HG02763 (cell line): ENCODE measurements around the gene FOXI1.
"Not testable (repeated sequence)": the region's sequence is repeated elsewhere in the genome, so short reads cannot be mapped to it uniquely, and the experiment has no call there.

ENCODE experiments used
- ATAC-seq: cut with Tn5 transposase; IDR thresholded peaks from one replicate; pipeline ENCODE4 v1.9.1; 2021; ENCODE audit warnings: mild to moderate bottlenecking, moderate library complexity; ENCODE audit not compliant: unreplicated experiment

Gene FOXI1

DNA sequence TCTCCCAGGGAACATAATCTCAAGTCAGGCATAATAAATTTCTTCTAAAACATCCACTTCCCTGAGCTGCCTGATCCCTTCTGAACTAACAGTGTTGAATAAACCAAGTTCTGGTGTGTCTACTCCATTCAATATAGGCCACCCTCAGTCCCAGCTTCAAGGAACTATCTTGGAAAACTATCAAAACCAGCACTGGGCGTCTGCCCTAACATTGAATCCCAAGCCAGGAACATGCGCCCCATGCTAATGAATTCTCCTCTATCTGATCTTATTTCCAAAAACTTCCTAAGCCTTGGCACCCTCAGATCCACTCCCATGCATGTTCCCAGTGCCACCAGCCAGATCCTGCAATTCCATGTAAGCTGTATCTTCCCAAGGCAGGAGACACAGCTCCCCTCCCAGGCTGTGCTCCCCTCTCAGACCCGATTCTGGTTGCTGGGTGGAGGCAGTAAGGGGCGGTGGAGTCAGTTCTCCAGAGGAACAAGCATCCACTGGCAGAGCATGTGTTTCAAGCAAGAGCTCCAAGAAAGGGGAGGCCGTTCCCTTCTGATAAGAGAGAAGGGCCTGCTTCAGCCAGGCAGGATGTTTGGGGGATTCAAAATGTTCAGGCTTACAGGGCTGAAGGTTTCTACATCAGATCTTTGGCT lies 13.1 kb upstream of the FOXI1 start:
- no peak for ATAC-seq

DNA sequence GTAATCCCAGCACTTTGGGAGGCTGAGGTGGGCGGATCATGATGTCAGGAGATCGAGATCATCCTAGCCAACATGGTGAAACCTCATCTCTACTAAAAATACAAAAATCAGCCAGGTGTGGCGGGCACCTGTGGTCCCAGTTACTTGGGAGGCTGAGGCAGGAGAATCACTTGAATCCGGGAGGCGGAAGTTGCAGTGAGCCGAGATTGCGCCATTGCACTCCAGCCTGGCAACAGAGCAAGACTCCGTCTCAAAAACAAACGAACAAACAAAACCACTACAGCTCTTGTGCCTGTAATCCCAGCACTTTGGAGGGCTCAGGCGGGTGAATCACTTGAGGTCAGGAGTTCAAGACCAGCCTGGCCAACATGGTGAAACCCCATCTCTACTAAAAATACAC lies 11.4 kb upstream of the FOXI1 start:
- ATAC-seq: not testable (repeated sequence)

DNA sequence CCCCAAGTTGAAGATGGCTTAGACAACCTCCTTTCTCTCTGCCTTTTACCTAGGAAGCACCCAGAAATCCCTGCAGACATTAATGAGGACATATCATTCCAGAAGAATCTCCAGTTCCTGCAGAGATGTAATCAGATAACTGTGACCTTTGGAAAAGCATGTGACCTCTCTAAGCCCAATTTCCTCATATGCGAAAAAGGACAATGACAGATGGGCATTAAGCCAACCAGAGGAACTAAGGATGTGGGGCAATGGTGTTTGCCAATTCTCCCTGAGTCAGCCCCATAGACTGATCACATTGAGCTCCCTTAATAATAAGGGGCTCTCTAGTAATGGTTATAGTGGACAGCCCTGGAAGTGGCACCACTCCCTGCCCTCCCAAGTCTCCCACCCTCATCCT lies 10.1 kb upstream of the FOXI1 start:
- no peak for ATAC-seq

DNA sequence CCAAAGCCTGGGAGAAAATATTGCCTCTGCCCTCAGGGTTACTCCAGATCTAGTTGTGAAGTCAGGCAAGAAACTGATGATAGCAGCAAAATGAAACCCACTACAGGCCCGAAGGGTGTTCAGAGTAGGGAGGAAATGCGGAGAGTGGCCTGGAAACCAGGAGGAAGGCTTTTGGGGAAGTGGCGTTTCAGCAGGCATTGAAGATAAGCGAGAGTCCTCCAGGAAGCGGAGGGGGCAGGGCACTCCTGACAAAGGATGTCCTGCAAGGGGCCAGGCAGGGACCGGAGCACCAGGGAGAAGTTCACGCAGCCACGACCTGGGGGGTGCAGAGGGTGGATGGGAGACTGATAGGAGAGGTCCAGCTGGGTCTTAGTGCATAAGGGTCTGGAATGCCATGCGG lies 7.8 kb upstream of the FOXI1 start:
- ATAC-seq: no peak

DNA sequence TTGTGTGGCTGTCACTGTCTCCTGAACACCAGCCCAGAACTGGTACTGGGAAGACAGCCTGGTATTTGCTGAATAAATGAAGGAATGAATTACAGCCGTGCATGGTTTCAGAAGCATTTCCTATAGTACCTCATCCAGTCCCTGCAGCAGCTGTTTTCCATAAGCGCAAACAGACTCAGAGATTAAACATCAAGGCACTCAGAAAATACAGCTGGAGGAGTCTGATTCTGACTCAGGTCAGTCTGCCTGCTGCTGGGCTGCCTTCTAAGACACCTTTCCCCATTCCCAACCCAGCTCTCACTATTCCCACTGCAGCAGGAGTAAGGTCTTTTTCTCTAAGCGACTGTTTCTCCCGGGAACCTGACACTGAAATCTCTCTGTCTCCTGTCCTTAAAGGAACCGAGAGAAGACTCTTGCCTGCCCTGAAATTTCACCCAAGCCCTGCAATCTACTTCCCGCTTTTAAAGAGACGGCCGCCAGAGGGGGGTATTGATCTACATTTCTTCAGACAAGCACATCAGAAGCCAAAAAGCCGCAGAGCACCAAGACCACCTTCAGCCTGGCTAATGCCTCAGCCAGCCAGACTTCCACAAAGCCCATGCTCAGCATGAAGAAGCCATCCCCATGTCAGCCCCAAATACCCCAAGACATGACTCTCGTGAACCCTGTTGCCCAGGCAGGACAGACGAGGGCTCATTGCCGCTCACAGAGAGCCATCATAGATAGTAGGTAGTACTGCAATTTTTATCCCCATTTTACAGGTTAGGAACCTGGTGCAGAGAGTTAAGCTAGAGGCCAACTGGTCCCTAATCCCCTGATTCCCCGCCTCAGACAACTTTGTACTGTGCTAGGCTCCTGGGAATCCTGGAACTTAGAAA lies 5.4 kb upstream of the FOXI1 start:
- no peak for ATAC-seq

DNA sequence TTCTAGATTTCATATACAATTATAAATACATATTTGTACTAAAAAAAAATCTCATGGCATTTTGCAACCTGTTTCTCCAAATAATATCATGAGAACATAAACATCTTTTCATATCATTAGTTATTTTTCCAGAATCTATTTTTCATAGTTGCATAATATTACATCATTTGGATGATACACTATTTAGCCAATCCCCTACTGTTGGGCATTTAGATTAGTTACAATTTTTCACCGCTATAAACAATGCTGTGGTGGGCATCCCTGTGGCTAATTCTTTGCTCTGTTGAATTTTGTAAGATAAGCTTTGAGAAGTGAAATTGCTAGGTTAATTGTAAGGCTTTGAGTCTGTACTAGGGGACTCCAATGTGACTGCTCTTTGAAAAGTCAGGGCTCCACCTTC lies 2.2 kb upstream of the FOXI1 start:
- ATAC-seq: no peak

DNA sequence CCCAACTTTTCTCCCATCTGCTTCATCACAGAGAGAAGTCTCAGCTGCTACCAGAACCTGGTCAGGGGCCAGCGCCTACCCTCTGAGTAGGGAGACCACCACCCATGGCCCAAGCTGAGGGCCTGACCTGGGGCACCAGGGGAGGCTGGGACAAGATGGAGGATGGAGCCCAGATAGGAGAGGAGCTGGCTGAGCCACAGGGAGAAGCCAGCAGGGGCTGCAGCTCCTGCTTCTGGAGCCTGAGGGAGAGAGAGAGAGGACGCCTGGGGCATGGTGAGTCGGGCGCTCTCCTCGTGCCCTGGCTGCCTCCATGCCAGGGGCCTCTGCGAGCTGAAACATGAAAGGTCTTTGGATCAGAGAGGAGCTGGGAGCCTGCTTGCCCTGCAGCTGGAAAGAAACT lies 1.4 kb upstream of the FOXI1 start:
- ATAC-seq: no peak

DNA sequence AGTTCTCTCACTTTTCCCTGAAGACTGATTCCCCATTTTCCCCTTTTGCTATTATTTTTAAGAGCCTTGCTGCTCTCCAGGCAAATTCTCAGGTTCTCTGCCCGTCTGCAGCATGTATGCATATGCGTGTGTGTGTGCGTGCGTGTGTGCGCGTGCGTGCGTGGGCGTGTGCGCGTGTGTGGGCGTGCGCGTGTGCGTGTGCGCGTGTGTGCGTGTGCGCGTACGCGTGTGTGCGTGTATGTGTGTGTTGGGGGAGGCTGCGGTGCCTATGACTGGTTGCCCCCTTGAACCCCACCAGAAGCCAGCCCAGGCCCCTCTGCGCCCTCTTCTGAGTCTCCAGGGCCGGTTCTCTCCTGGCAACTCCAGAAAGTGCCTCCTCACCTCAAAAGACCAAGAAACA lies 987 bp upstream of the FOXI1 start:
- ATAC-seq: no peak

DNA sequence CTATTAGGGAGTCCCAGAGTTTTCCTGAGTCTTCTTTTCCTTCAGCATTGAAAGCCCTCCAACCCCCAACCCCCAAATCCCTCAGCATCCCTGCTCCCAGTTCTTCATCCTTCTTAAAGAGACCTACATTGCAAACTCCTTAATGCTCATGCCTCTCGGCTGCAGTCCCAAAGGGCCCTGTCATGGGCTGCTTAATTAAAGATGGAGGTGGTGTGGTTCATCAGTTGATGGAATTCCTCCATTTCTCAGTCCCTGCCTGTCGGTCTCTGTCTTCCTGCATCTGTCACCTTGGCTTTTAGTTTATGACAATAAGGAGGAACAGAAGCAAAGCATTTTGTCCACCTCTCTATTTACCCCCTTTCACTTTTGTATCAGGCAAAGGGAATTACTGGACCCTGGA lies 2.0 kb downstream of the FOXI1 start:
- ATAC-seq: no peak

DNA sequence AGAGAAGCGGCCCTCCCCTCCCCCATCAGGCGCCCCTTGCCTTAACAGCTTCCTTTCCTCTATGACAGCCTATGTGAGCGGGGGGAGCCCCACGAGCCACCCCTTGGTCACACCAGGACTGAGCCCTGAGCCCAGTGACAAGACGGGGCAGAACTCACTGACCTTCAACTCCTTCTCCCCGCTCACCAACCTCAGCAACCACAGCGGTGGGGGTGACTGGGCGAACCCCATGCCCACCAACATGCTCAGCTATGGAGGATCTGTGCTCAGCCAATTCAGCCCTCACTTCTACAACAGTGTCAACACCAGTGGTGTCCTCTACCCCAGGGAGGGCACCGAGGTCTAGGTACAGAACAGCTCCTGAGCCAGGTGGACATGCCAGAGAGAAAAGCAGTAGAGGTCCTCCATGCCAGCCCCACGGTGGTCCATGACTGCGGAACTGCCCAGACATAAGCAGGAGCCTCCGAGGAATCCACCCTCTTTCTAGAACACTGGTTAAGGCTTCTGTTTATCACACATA lies 2.6 kb downstream of the FOXI1 start:
- no peak for ATAC-seq

DNA sequence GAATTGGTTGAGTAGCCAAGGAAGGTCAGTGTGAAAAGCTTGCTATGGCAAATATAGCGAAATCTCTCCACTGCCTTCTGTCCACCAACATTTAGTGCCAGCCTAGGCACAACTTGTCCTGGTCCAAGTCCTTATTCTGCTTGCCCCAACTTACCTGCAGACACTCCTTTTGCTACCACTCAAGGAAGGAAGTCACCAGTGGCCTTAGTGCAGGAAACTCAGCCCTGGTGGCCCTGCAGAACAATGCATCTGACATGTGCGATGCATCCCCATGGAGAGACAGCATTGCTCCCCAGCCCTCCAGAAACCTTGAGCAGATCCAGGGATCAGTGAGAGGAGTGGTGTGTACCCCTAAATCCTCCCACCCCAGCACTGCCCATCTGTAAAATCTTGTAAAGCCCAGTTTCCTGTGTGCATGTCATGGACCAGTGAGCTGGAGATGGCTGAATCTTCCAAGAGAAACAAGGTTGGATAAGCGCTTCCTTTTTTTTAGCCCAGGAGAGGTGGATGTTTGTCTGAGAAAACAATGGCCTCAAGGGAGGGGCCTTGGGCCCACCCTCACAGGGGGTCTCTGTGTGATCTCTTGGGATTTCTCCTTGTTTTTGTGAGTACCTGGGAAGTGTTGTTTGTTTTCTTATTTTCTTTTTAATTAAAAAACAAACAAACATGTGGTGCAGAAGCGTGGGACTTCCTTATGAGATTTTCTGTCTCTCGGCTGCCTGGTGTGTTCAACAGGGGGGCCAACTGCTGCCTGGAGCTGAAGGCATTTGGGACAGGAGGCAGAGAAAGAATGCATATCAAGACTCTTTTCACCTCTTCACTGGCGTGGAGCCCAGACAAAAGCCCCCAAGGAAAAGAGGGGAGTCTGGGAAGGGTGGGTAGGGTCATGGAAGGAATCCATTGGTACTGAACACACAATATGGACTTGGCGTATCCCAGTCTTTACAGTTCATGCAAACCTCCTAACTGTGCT lies 3.6 kb downstream of the FOXI1 start:
- ATAC-seq: no peak

DNA sequence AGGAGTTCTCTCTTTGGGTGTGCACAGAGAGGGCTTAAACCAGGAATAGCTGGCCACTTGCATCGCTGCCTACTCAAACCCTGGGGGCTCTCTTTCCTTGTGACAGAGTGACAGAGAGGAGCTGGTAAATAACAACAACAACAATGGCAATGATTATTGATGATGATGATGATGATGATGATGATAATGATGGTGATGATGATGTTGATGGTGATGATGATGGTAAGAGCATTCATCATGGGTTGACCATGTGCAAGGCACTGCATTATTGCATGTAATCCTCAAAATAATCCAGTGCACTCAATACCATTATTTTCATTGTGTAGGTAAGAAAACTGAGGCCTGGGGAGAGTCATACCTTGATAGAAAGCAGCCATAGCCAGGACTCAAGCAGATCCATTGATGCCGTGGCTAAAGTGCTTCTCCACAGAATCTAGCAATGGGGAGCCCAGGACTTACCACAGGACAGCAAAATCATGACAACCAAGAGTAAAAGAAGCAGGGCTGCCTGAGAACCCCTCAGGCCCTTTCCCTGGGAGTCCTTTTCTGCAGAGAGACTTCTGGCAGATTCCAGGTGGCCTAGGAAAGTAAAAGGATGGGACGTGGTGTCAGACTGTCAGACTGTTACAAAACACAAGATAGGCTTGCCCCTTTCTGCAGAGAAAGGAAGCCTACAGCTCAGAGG lies 4.8 kb downstream of the FOXI1 start:
- ATAC-seq: no peak

DNA sequence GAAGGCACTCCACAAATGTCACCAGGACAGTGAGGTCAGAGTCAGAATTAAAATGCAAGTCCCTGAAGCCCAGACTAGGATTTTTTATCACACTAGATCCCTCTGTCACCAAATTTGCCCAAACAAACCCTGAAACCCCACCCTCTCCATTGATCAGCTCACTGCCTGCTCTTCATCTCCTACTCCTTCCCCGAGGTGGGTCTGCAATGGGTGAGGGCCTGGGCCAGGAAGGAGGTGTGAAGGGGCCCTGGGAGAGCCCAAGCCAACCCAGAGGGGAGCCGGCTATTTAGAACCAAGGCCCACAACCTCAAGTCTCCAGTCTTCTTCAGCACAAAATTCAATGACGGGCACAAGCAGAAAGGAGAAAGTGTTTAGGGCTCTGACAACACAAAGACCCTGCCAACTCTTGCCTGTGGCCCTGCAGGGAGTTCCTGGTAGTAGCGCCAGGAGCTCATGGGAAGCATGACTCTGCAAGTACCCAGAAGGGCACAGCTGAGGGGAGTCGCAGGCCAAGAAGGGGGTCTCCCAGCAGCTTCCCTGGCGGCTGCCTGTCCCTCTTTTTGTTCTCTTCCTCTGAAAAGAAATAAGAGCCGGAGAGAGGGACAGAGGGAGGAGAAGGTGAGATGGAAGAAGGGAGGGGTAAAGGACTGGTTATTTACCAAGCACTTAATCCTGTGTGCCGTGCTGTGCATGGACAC lies 5.5 kb downstream of the FOXI1 start:
- ATAC-seq: no peak

DNA sequence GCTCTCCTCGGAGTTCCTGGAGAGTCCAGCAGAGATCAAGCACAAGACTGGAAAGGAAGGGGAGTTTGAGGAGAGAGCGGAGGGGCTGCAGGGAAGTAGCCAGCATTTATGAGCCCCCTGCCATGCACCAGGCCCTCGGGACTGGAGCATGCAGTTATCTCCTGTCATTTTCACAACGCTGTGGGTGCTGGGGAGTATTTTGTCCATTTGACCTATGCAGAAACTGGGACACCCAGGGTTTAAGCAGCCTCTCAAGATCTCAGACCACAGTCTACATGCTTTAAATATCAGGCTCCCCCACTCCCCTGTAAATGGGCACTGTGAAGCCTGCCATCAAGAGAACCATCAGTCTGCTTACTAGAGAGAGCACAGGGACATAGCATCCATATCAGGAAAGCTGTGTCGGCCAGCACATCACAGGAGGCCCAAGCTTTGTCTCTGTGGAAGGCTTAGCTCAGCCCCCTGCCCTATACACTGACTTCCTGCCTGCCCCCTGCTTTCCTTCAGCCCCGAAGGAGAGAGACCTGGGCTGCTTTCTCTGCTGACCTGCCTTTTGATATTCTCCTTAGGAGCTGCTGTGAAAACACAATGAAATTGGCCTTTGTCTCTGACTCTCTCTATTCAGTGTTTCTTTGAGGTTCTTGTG lies 7.3 kb downstream of the FOXI1 start:
- ATAC-seq: no peak

DNA sequence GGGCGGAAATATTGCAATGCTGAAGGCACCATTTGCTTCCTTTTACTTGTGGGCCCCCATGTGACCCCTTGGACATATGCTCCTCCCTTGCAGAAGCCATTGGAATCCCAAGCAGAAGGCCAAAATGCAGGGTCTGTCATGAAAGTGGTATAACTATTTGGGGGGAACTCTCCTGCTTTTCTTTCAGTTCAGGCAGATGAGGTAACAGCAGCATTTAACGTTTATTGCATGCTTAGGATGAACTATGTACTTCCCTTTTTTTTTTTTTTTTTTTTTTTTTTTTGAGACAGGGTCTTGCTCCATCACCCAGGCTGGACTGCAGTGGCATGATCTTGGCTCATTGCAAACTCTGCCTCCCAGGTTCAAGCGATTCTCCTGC lies 7.8 kb downstream of the FOXI1 start:
- ATAC-seq: no peak

DNA sequence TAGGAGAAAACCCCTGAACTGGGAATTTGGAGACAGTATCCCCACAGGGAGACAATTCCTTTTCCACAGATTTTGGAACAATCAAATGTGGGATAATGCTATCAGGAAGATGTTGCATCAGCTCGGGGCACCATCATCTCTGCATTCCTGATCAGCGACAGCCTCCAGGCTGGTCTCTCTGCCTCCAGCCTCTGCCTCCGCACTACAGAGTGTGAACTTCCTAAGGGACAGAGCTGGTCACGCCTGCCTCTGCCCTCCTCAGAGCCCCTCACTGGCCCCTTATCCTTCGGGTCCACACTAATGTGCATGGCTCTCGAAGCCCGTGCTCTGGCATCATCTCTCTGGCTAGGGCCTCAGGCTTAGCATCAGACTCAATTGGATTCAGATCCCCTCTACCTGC lies 8.6 kb downstream of the FOXI1 start:
- ATAC-seq: no peak

DNA sequence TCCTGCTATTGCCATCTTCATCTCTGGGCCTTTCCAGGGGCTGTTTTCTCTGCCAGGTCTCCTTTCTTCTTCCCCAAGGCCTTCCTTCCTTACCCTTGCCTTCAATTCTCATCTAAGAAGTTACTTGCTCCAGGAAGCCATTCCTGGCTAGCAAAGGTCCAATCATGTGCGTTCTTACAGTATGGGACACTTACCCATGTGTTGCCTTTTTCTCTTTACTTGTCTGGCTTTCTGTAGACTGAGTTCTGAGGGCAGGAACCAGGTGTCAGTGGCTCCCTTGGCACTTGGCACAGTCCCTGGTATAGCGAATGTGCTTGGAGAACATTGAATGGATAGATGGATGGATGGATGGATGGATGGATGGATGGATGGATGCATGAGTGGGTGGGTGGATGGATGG lies 10.2 kb downstream of the FOXI1 start:
- ATAC-seq: no peak

DNA sequence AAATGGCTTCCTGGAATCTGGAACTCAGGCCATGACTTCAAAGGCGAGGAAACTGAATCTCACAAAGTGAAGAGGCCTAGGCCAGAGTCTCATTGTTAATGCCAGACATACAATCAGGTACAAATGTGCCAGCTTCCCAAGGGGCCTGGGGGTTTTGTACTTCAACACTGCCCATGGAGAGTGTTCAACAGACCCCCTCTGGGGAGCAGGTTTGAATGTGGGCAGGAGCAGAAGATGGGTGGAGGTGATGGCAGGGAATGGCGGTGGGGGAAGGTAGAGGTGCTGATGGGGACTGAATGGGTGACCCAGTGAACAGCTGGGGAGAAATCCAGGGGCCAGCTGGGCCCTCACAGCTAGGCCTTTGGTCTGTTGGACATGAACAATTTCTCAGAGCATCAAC lies 12.0 kb downstream of the FOXI1 start:
- ATAC-seq: no peak

DNA sequence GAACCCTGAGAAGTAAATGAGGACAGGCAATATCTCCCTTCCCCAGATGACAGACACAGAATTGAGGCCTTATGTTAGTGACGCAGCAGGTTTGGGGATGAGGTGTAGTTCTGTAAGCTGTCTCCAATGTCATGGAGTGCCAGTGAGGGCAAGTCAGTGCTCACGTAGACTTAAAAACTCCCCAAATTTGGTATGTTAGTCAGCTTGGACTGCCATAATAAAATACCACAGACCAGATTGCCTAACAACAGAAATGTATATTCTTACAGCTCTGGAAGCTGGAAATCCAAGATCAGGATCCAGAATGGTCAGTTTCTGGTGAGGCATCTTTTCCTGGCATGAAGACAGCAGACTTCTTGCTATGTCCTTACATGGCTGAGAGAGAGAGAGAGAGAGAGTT lies 14.9 kb downstream of the FOXI1 start:
- no peak for ATAC-seq

DNA sequence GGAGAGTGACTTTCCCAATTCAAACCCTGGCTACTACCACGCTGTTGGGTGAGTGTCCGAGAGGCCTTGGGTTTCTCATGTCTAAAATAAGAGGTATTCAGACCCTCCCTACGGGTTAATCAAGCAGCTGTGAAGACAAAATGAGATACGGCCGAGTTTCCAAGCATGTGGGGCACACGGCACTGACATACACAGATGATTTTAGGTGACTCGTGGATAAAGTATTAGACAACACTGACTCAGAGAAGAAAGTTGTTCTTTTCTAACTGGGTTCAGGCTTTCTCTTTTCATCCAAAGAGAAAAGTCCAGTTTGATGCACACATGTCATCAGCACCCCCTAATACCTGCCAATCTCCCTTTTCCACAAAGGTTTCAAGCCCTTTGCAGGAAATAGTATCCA lies 15.6 kb downstream of the FOXI1 start:
- ATAC-seq: no peak
